ENCODE measurements around the gene UROD. TPM values are rescaled to one million over a fixed set of nuclear protein-coding genes. Genes with fewer than 3 reads are reported as not detected.

UROD gene
- total and polyA plus RNA-seq, 2 donors (not counting 1 experiment from before 2014, with no cell fraction given) = 65.5 to 82.5 TPM

GRCh38 chr1:44995467-44996238 is 16.4 kb upstream of the UROD start:
- Mint-ChIP-seq H3K27me3 (peaks cover 3% of the 10 kb centered on the region), H3K4me1 (peaks cover under 1% of the 10 kb centered on the region), H3K4me3 (no peak overlapping the region), H3K27ac (no peak overlapping the region), H3K9me3 (ENCODE audit: insufficient read depth) (no peaks in the 10 kb centered on the region)
- Histone ChIP-seq H3K27me3 (replicated peaks in 1 of 4; ENCODE audit: control extremely low read depth in 1 of 4, control insufficient read depth in 3 of 4, insufficient read depth in 4 of 4, low read length in 3 of 4) (no peaks in the 10 kb centered on the region), H3K9me3 (ENCODE audit: control extremely low read depth in 1 of 3, control insufficient read depth in 2 of 3, insufficient read depth in 1 of 3, low read length in 2 of 3) (no peaks in the 10 kb centered on the region), H3K4me2 (replicated peaks; ENCODE audit: low read depth, low read length, poor library complexity, severe bottlenecking) (no peak overlapping the region), H3K79me2 (ENCODE audit: control insufficient read depth, insufficient read depth, low read length) (no peaks in the 10 kb centered on the region), H2AFZ (ENCODE audit: insufficient read depth, low read depth, low read length, poor library complexity, severe bottlenecking) (no peak overlapping the region), H3K27ac (ENCODE audit: low read length in 2 of 2) (no peak overlapping the region), H3K4me3 (ENCODE audit: control extremely low read depth in 1 of 5, extremely low read depth in 1 of 5, insufficient read depth in 1 of 5, low read depth in 2 of 5, low read length in 4 of 5) (no peak overlapping the region), H3K4me1 (ENCODE audit: control insufficient read depth in 2 of 2, insufficient read depth in 2 of 2, low read length in 2 of 2) (no peaks in the 10 kb centered on the region), H4K20me1 (ENCODE audit: control insufficient read depth, insufficient read depth, low read length, poor library complexity, severe bottlenecking) (no peaks in the 10 kb centered on the region), H3K9ac (ENCODE audit: low read length) (no peak overlapping the region), H3K36me3 (replicated peaks in 1 of 2; ENCODE audit: control extremely low read depth in 1 of 2, control insufficient read depth in 1 of 2, extremely low read depth in 1 of 2, insufficient read depth in 2 of 2, low read length in 1 of 2) (no peaks in the 10 kb centered on the region)
- no peak for ATAC-seq (ENCODE audit: low read depth)
- TF ChIP-seq CTCF (IDR thresholded peaks at IDR 0.05) = no peak
- TF ChIP-seq EZH2 (IDR thresholded peaks at IDR 0.05; ENCODE audit: borderline replicate concordance, insufficient read depth, low read depth, low read length, poor library complexity, severe bottlenecking) = no peak
- DNase-seq = no peak
- intact Hi-C loops (cut with micrococcal nuclease) = no loop called here
- WGBS (ENCODE audit: insufficient coverage) = 98% methylated on average over 5 of the region's 7 CpGs
- CTCF ChIA-PET = no interaction called here
- POLR2A ChIA-PET = interaction anchor here (0.6 to 0.7 kb wide), 3 partner anchors 274 to 828 kb away, joined by 3 to 4 read pairs (median 3); no protein-coding TSS in a partner anchor

GRCh38 chr1:44999232-44999631 is 12.8 kb upstream of the UROD start:
- no peaks in the 10 kb centered on the region for H3K9me3 Mint-ChIP-seq (ENCODE audit: insufficient read depth)
- Histone ChIP-seq H3K9me3 (ENCODE audit: control extremely low read depth in 1 of 3, control insufficient read depth in 2 of 3, insufficient read depth in 1 of 3, low read length in 2 of 3) (no peaks in the 10 kb centered on the region), H3K4me3 (ENCODE audit: control extremely low read depth in 1 of 5, extremely low read depth in 1 of 5, insufficient read depth in 1 of 5, low read depth in 2 of 5, low read length in 4 of 5) (no peak overlapping the region), H2AFZ (ENCODE audit: insufficient read depth, low read depth, low read length, poor library complexity, severe bottlenecking) (no peak overlapping the region), H3K9ac (ENCODE audit: low read length) (no peak overlapping the region), H3K27ac (ENCODE audit: low read length in 2 of 2) (no peak overlapping the region), H3K4me1 (ENCODE audit: control insufficient read depth in 2 of 2, insufficient read depth in 2 of 2, low read length in 2 of 2) (no peaks in the 10 kb centered on the region), H3K4me2 (replicated peaks; ENCODE audit: low read depth, low read length, poor library complexity, severe bottlenecking) (no peak overlapping the region), H4K20me1 (ENCODE audit: control insufficient read depth, insufficient read depth, low read length, poor library complexity, severe bottlenecking) (no peaks in the 10 kb centered on the region), H3K27me3 (replicated peaks in 1 of 4; ENCODE audit: control extremely low read depth in 1 of 4, control insufficient read depth in 3 of 4, insufficient read depth in 4 of 4, low read length in 3 of 4) (no peaks in the 10 kb centered on the region), H3K79me2 (ENCODE audit: control insufficient read depth, insufficient read depth, low read length) (no peaks in the 10 kb centered on the region), H3K36me3 (replicated peaks in 1 of 2; ENCODE audit: control extremely low read depth in 1 of 2, control insufficient read depth in 1 of 2, extremely low read depth in 1 of 2, insufficient read depth in 2 of 2, low read length in 1 of 2) (peaks cover 0 to 25% of the 10 kb centered on the region in 2 experiments)
- no peak for DNase-seq
- no peak for TF ChIP-seq EZH2 (IDR thresholded peaks at IDR 0.05; ENCODE audit: borderline replicate concordance, insufficient read depth, low read depth, low read length, poor library complexity, severe bottlenecking)
- no peak for TF ChIP-seq CTCF (IDR thresholded peaks at IDR 0.05)
- H3K4me3 Mint-ChIP-seq = no peak overlapping the region
- H3K27ac Mint-ChIP-seq = no peak overlapping the region
- ChIA-PET POLR2A (no interaction called here), CTCF (interaction anchor here (1.5 kb wide), 1 partner anchor 9 kb away, joined by 3 read pairs; no protein-coding TSS in a partner anchor)
- intact Hi-C loops (cut with micrococcal nuclease) = no loop called here
- H3K4me1 Mint-ChIP-seq = peaks cover 3% of the 10 kb centered on the region
- WGBS (ENCODE audit: insufficient coverage) = no CpG with 5 or more reads among the region's 3 CpGs
- no peaks in the 10 kb centered on the region for H3K27me3 Mint-ChIP-seq
- ATAC-seq (ENCODE audit: low read depth) = no peak

Measured in B cell (primary cell).